B cell (primary cell): Measurements from ENCODE around the gene CAMTA1. TPM values are rescaled to one million over a fixed set of nuclear protein-coding genes. Genes with fewer than 3 reads are reported as not detected.

Source experiments
- ATAC-seq: fragments of 200-7000 bp; cut with Tn5 transposase; one replicate; pipeline ENCODE4 v1.10.0; 2021; ENCODE audit warnings: low read depth, mild to moderate bottlenecking, moderate number of reproducible peaks, moderate library complexity
- CTCF ChIA-PET: fragments of 350-600 bp; sonication (Branson Sonifier 250); formaldehyde crosslinking; loops from one replicate; lab custom pipeline; 2021; ENCODE audit warnings: antibody characterized with exemption, inconsistent platforms; lab: Charles Lee
- POLR2A ChIA-PET: fragments of 350-600 bp; sonication (Branson Sonifier 250); formaldehyde crosslinking; loops from one replicate; lab custom pipeline; 2021; ENCODE audit warnings: antibody characterized with exemption; lab: Charles Lee
- DNase-seq: peaks from one replicate; pipeline ENCODE4 v3.0.0; 2013
- H2AFZ ChIP-seq: 2 replicates; pipeline ENCODE4 v1.6.1; 2012; ENCODE audit warnings: mild to moderate bottlenecking, low read depth, low read length; ENCODE audit not compliant: insufficient read depth, poor library complexity, severe bottlenecking
- H3K27ac ChIP-seq, 2 donors: 1 replicate in 1 of 2; 2 replicates in 1 of 2; pipeline ENCODE4 v1.5.1; 2012 to 2013; ENCODE audit warnings: low read length in 2 of 2, mild to moderate bottlenecking in 2 of 2, moderate library complexity in 1 of 2
- H3K27me3 ChIP-seq, 4 experiments: fragments of 200-600 bp in 1 of 4; sonication (generic) in 1 of 4; replicated peaks in 1 of 4; 1 replicate in 2 of 4; 2 replicates in 2 of 4; pipeline versions ENCODE4 v1.6.1 to v1.7.0; 2013 to 2016; ENCODE audit warnings: low read length in 3 of 4, mild to moderate bottlenecking in 2 of 4, mixed read lengths in 1 of 4, moderate library complexity in 1 of 4; ENCODE audit not compliant: insufficient read depth in 4 of 4, control insufficient read depth in 3 of 4; ENCODE audit errors: control extremely low read depth in 1 of 4
- H3K36me3 ChIP-seq, 2 experiments: replicated peaks in 1 of 2; 1 replicate in 1 of 2; 2 replicates in 1 of 2; pipeline versions ENCODE4 v1.6.1 to v1.7.1; 2013; ENCODE audit warnings: low read length in 1 of 2; ENCODE audit not compliant: insufficient read depth in 2 of 2, control insufficient read depth in 1 of 2; ENCODE audit errors: control extremely low read depth in 1 of 2, extremely low read depth in 1 of 2
- H3K4me1 ChIP-seq, 2 donors: fragments of 200-600 bp in 1 of 2; sonication (generic) in 1 of 2; 1 replicate in 1 of 2; 2 replicates in 1 of 2; pipeline versions ENCODE4 v1.5.1 to v1.6.1; 2013 to 2017; ENCODE audit warnings: low read length in 2 of 2; ENCODE audit not compliant: control insufficient read depth in 2 of 2, insufficient read depth in 2 of 2
- H3K4me2 ChIP-seq: replicated peaks from 2 replicates; pipeline ENCODE3; 2012; ENCODE audit warnings: mild to moderate bottlenecking, low read depth, low read length; ENCODE audit not compliant: poor library complexity, severe bottlenecking
- H3K4me3 ChIP-seq, 5 experiments: fragments of 200-600 bp in 1 of 5; sonication (generic) in 1 of 5; 1 replicate in 3 of 5; 2 replicates in 2 of 5; pipeline versions ENCODE4 v1.5.1 to v1.7.0; 2011 to 2016; ENCODE audit warnings: low read length in 4 of 5, mild to moderate bottlenecking in 4 of 5, low read depth in 2 of 5, control low read depth in 1 of 5, moderate library complexity in 1 of 5; ENCODE audit not compliant: insufficient read depth in 1 of 5; ENCODE audit errors: control extremely low read depth in 1 of 5, extremely low read depth in 1 of 5
- H3K79me2 ChIP-seq: fragments of 200-600 bp; sonication (generic); one replicate; pipeline ENCODE4 v1.6.0; 2016; ENCODE audit warnings: low read length; ENCODE audit not compliant: control insufficient read depth, insufficient read depth
- H3K9ac ChIP-seq: fragments of 200-600 bp; sonication (generic); 2 replicates; pipeline ENCODE4 v1.6.1; 2017; ENCODE audit warnings: mild to moderate bottlenecking, low read length, moderate library complexity
- H3K9me3 ChIP-seq, 3 donors: one replicate each; pipeline versions ENCODE4 v1.6.1 to v1.7.1; 2013; ENCODE audit warnings: low read length in 2 of 3; ENCODE audit not compliant: control insufficient read depth in 2 of 3, insufficient read depth in 1 of 3; ENCODE audit errors: control extremely low read depth in 1 of 3
- H4K20me1 ChIP-seq: 2 replicates; pipeline ENCODE4 v1.6.0; 2012; ENCODE audit warnings: mild to moderate bottlenecking, low read length; ENCODE audit not compliant: insufficient read depth, control insufficient read depth, poor library complexity, severe bottlenecking
- H3K27ac Mint-ChIP-seq: one replicate; pipeline ENCODE4 v1.8.0; 2021; ENCODE audit warnings: mixed read lengths
- H3K27me3 Mint-ChIP-seq: one replicate; pipeline ENCODE4 v1.8.0; 2021; ENCODE audit warnings: mixed read lengths
- H3K4me1 Mint-ChIP-seq: one replicate; pipeline ENCODE4 v1.8.0; 2021; ENCODE audit warnings: mixed read lengths
- H3K4me3 Mint-ChIP-seq: one replicate; pipeline ENCODE4 v1.8.0; 2021; ENCODE audit warnings: mixed read lengths
- H3K9me3 Mint-ChIP-seq: one replicate; pipeline ENCODE4 v1.8.0; 2022; ENCODE audit warnings: mixed read lengths; ENCODE audit not compliant: insufficient read depth
- EZH2 ChIP-seq: IDR thresholded peaks from 2 replicates; pipeline ENCODE4 v1.6.1; 2012; ENCODE audit warnings: borderline replicate concordance, low read depth, mild to moderate bottlenecking, moderate library complexity, low read length; ENCODE audit not compliant: insufficient read depth, poor library complexity, severe bottlenecking
- WGBS: methylation state at CpG from one replicate; pipeline ENCODE4 v1.1.5; 2013; ENCODE audit warnings: missing lambda C conversion rate; ENCODE audit not compliant: insufficient coverage; 5-methylcytosine and 5-hydroxymethylcytosine counted together
- intact Hi-C: fragments of 100-400 bp; cut with micrococcal nuclease; formaldehyde crosslinking; loops from one replicate; pipeline ENCODE4 v1.10.0; 2022
- polyA plus RNA-seq: library from polyadenylated mRNA; depleted of rRNA; stranded (reverse); fragments of >200 nt; gene quantifications from 2 replicates; pipeline ENCODE4 v1.2.3, GENCODE V29; 2012
- total RNA-seq, 2 donors: library from RNA; stranded (reverse); fragments of 120-200 nt in 1 of 2; gene quantifications; 1 replicate in 1 of 2; 2 replicates in 1 of 2; pipeline versions ENCODE4 v1.2.3 to v1.2.4, GENCODE V29; 2013 to 2022
- TF ChIP-seq, protein P1 (sequence below): fragments of 200-600 bp; IDR thresholded peaks from one replicate; pipeline ENCODE4 v1.8.0; 2022; ENCODE audit warnings: antibody characterized with exemption, mild to moderate bottlenecking

CAMTA1 gene
- total and polyA plus RNA-seq, 2 donors (not counting 1 experiment from before 2014, with no cell fraction given): 42.2 to 45.7 TPM

DNA sequence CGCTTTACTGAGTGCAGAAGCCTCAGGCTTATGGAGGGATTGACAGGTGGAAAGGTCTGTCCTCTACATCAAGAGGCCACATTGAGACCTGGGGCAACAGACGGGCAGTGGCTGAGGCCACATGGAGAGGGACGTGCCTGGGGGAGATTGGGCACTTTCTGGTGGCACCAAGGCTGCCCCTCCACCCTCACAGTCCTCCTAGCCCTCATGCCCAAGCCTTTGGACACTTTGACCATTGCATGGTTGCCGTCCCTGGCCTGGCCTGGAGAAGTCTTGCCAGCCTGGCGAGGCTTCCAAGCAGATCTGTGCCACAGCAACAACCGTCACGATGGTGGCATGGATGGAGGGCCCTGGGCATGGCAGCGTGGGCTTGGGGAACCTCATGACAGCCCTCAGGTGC, 793.8 kb downstream of the CAMTA1 start:
- H3K27me3 Mint-ChIP-seq: peaks cover 12% of the 10 kb centered on the region
- H3K27ac Mint-ChIP-seq: no peak overlapping the region
- H3K79me2 ChIP-seq: no peaks in the 10 kb centered on the region
- no peaks in the 10 kb centered on the region for H3K4me1 ChIP-seq
- TF ChIP-seq, protein P1, sequence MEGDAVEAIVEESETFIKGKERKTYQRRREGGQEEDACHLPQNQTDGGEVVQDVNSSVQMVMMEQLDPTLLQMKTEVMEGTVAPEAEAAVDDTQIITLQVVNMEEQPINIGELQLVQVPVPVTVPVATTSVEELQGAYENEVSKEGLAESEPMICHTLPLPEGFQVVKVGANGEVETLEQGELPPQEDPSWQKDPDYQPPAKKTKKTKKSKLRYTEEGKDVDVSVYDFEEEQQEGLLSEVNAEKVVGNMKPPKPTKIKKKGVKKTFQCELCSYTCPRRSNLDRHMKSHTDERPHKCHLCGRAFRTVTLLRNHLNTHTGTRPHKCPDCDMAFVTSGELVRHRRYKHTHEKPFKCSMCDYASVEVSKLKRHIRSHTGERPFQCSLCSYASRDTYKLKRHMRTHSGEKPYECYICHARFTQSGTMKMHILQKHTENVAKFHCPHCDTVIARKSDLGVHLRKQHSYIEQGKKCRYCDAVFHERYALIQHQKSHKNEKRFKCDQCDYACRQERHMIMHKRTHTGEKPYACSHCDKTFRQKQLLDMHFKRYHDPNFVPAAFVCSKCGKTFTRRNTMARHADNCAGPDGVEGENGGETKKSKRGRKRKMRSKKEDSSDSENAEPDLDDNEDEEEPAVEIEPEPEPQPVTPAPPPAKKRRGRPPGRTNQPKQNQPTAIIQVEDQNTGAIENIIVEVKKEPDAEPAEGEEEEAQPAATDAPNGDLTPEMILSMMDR: no peak
- no peak for TF ChIP-seq EZH2
- ChIA-PET CTCF (no interaction called here), POLR2A (no interaction called here)
- H3K4me3 ChIP-seq: no peak overlapping the region
- no peak overlapping the region for H3K4me3 Mint-ChIP-seq
- no peaks in the 10 kb centered on the region for H3K9me3 ChIP-seq
- WGBS: 85% methylated on average over 7 of the region's 8 CpGs
- H3K4me2 ChIP-seq: no peak overlapping the region
- intact Hi-C loops: no loop called here
- no peaks in the 10 kb centered on the region for H3K4me1 Mint-ChIP-seq
- H3K27me3 ChIP-seq: no peaks in the 10 kb centered on the region
- DNase-seq (no peak), ATAC-seq (no peak)
- no peaks in the 10 kb centered on the region for H3K36me3 ChIP-seq
- no peak overlapping the region for H3K9ac ChIP-seq
- no peaks in the 10 kb centered on the region for H3K9me3 Mint-ChIP-seq
- H4K20me1 ChIP-seq: no peaks in the 10 kb centered on the region
- H2AFZ ChIP-seq: no peak overlapping the region
- no peak overlapping the region for H3K27ac ChIP-seq

DNA sequence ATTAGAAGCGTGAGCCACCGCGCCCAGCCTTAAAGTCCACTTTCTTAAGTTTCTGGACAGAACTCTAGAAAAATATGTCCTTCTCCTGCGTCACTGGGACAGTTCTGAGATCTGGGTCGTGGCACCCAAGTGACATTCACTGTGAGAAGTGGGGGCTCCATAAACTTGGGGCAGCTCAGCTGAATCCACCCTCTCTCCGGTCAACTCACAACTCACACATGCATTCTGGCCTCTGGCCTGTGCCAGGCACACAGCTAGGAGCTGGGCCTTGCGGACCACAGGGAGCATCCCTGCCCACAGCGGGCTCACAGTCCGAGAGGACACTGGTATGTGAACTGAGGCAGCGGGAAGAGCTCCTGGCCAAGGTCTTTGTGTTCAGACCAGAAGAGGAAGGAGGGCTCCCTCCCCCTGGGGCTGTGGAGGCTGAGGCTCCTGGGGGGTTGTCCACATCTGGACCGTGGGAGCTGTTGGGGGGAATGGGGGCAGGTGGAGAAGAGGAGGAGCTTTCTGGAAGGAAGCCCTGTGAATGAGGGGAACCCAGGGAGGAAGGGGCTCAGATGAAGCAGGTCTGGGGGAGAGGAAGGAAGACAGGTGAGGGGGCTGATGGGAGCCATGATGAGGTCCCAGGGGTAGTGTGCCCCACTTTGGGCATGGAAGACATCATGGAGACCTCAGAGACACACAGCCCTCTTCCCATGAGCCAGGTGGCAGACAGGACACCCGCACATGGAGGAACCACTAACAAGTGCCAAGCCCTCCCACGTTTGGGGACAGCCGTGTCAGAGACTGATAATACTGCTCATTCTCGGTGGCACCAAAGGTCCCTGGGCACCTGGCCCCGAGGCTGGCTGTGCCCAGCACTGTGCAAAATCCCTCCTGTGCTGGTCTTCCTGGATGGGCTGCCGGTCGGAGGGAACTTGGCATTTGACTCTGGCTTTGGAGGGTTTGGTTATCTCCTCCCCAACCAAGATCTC, 794.9 kb downstream of the CAMTA1 start:
- intact Hi-C loops: no loop called here
- H3K4me3 Mint-ChIP-seq: no peak overlapping the region
- no peak for TF ChIP-seq EZH2
- TF ChIP-seq, protein P1: no peak
- Histone ChIP-seq H3K36me3 (no peaks in the 10 kb centered on the region), H3K4me2 (no peak overlapping the region), H3K9me3 (no peaks in the 10 kb centered on the region), H3K4me3 (no peak overlapping the region), H3K9ac (no peak overlapping the region), H2AFZ (no peak overlapping the region), H3K79me2 (no peaks in the 10 kb centered on the region), H3K27ac (no peak overlapping the region), H4K20me1 (no peaks in the 10 kb centered on the region), H3K27me3 (no peaks in the 10 kb centered on the region), H3K4me1 (no peaks in the 10 kb centered on the region)
- ChIA-PET CTCF (no interaction called here), POLR2A (no interaction called here)
- no peaks in the 10 kb centered on the region for H3K4me1 Mint-ChIP-seq
- no peak overlapping the region for H3K27ac Mint-ChIP-seq
- no peaks in the 10 kb centered on the region for H3K9me3 Mint-ChIP-seq
- WGBS: 93% methylated on average over 16 of the region's 18 CpGs
- ATAC-seq: no peak
- peaks cover 12% of the 10 kb centered on the region for H3K27me3 Mint-ChIP-seq
- DNase-seq: no peak
